GM19023 (cell line): ENCODE measurements around the gene NUP43.
"Not testable (repeated sequence)": the region's sequence is repeated elsewhere in the genome, so short reads cannot be mapped to it uniquely, and the experiment has no call there.

Experiments used
- ATAC-seq: cut with Tn5 transposase; IDR thresholded peaks from one replicate; pipeline ENCODE4 v1.9.1; 2021; ENCODE audit warnings: mild to moderate bottlenecking, moderate library complexity; ENCODE audit not compliant: unreplicated experiment

NUP43 gene

GRCh38 chr6:149696901-149697300, 49.4 kb downstream of the NUP43 start:
- no peak for ATAC-seq

- ATAC-seq: no peak
These were observed 51.4 kb downstream of the NUP43 start for GRCh38 chr6:149694921-149695320.

- ATAC-seq: no peak
These were observed 55.1 kb downstream of the NUP43 start for GRCh38 chr6:149691201-149691600.

- no peak for ATAC-seq
These were observed 60.1 kb downstream of the NUP43 start for GRCh38 chr6:149686230-149686629.

- ATAC-seq: no peak
These were observed 63.0 kb downstream of the NUP43 start for GRCh38 chr6:149683256-149683859.

- ATAC-seq: not testable (repeated sequence)
These were observed 64.5 kb downstream of the NUP43 start for GRCh38 chr6:149681845-149682244.

- no peak for ATAC-seq
These were observed 65.1 kb downstream of the NUP43 start for GRCh38 chr6:149681209-149681608.

GRCh38 chr6:149680503-149680902, 65.8 kb downstream of the NUP43 start:
- ATAC-seq: no peak
